HUES64 (cell line): ENCODE data around the gene ADCY5.

Experiments used
- H3K27ac ChIP-seq: 2 replicates; pipeline ENCODE4 v1.7.0; 2013; ENCODE audit warnings: low read depth, low read length, inconsistent platforms
- H3K27me3 ChIP-seq: 2 replicates; pipeline ENCODE4 v1.6.1; 2013; ENCODE audit warnings: mild to moderate bottlenecking, low read length; ENCODE audit not compliant: insufficient read depth
- H3K36me3 ChIP-seq: 2 replicates; pipeline ENCODE4 v1.6.1; 2013; ENCODE audit warnings: mild to moderate bottlenecking, low read length; ENCODE audit not compliant: insufficient read depth
- H3K4me1 ChIP-seq: 2 replicates; pipeline ENCODE4 v1.6.1; 2013; ENCODE audit warnings: mild to moderate bottlenecking, low read length, moderate library complexity; ENCODE audit not compliant: insufficient read depth
- H3K4me3 ChIP-seq: 2 replicates; pipeline ENCODE4 v1.5.1; 2013; ENCODE audit warnings: mild to moderate bottlenecking, low read length, moderate library complexity
- H3K9ac ChIP-seq: 2 replicates; pipeline ENCODE4 v1.6.1; 2013; ENCODE audit warnings: mild to moderate bottlenecking, low read depth, low read length
- H3K9me3 ChIP-seq: 2 replicates; pipeline ENCODE4 v1.6.1; 2013; ENCODE audit warnings: low read depth, low read length; ENCODE audit not compliant: insufficient read depth
- WGBS: fragments of 150-250, 120-280 bp; methylation state at CpG from one replicate; pipeline ENCODE4 v1.1.7; 2013; ENCODE audit warnings: missing lambda C conversion rate; 5-methylcytosine and 5-hydroxymethylcytosine counted together

Gene ADCY5

GRCh38 chr3:123404391-123404790 is 44.5 kb downstream of the ADCY5 start:
- Histone ChIP-seq H3K27me3 (no peaks in the 10 kb centered on the region), H3K9ac (no peak overlapping the region), H3K4me3 (no peak overlapping the region), H3K36me3 (no peaks in the 10 kb centered on the region), H3K9me3 (no peaks in the 10 kb centered on the region), H3K4me1 (no peaks in the 10 kb centered on the region), H3K27ac (no peak overlapping the region)
- WGBS, result 91% methylated on average over 3 of the region's 3 CpGs

GRCh38 chr3:123401836-123402530 is 46.9 kb downstream of the ADCY5 start:
- no peak overlapping the region for H3K4me3 ChIP-seq
- no peak overlapping the region for H3K9ac ChIP-seq
- H3K4me1 ChIP-seq, result no peaks in the 10 kb centered on the region
- H3K9me3 ChIP-seq, result no peaks in the 10 kb centered on the region
- H3K27me3 ChIP-seq, result no peaks in the 10 kb centered on the region
- no peaks in the 10 kb centered on the region for H3K36me3 ChIP-seq
- WGBS, result 91% methylated on average over 11 of the region's 11 CpGs
- H3K27ac ChIP-seq, result no peak overlapping the region

- Histone ChIP-seq H3K27me3 (no peaks in the 10 kb centered on the region), H3K4me3 (no peak overlapping the region), H3K9ac (no peak overlapping the region), H3K4me1 (no peaks in the 10 kb centered on the region), H3K36me3 (no peaks in the 10 kb centered on the region), H3K27ac (no peak overlapping the region), H3K9me3 (no peaks in the 10 kb centered on the region)
- WGBS, result 91% methylated on average over 3 of the region's 3 CpGs
Measured at GRCh38 chr3:123400169-123400568, 48.7 kb downstream of the ADCY5 start.

GRCh38 chr3:123399653-123400052 is 49.2 kb downstream of the ADCY5 start:
- Histone ChIP-seq H3K27me3 (no peaks in the 10 kb centered on the region), H3K9ac (no peak overlapping the region), H3K36me3 (no peaks in the 10 kb centered on the region), H3K4me3 (no peak overlapping the region), H3K9me3 (no peaks in the 10 kb centered on the region), H3K4me1 (no peaks in the 10 kb centered on the region), H3K27ac (no peak overlapping the region)
- WGBS, result 96% methylated on average over 6 of the region's 6 CpGs

GRCh38 chr3:123397921-123398785 is 50.7 kb downstream of the ADCY5 start:
- Histone ChIP-seq H3K27me3 (no peaks in the 10 kb centered on the region), H3K4me3 (no peak overlapping the region), H3K9ac (no peak overlapping the region), H3K4me1 (no peaks in the 10 kb centered on the region), H3K9me3 (no peaks in the 10 kb centered on the region), H3K27ac (no peak overlapping the region), H3K36me3 (no peaks in the 10 kb centered on the region)
- WGBS, result 84% methylated on average over 13 of the region's 13 CpGs

- H3K27me3 ChIP-seq, result no peaks in the 10 kb centered on the region
- WGBS, result 94% methylated on average over 5 of the region's 5 CpGs
- no peak overlapping the region for H3K27ac ChIP-seq
- H3K9ac ChIP-seq, result no peak overlapping the region
- no peak overlapping the region for H3K4me3 ChIP-seq
- H3K36me3 ChIP-seq, result no peaks in the 10 kb centered on the region
- H3K4me1 ChIP-seq, result no peaks in the 10 kb centered on the region
- no peaks in the 10 kb centered on the region for H3K9me3 ChIP-seq
Measured at GRCh38 chr3:123397050-123397590, 51.8 kb downstream of the ADCY5 start.

GRCh38 chr3:123396171-123397049 is 52.5 kb downstream of the ADCY5 start:
- H3K36me3 ChIP-seq, result no peaks in the 10 kb centered on the region
- H3K9ac ChIP-seq, result no peak overlapping the region
- H3K9me3 ChIP-seq, result no peaks in the 10 kb centered on the region
- no peak overlapping the region for H3K27ac ChIP-seq
- no peak overlapping the region for H3K4me3 ChIP-seq
- no peaks in the 10 kb centered on the region for H3K4me1 ChIP-seq
- WGBS, result 65% methylated on average over 7 of the region's 8 CpGs
- no peaks in the 10 kb centered on the region for H3K27me3 ChIP-seq

GRCh38 chr3:123395235-123395634 is 53.7 kb downstream of the ADCY5 start:
- Histone ChIP-seq H3K27me3 (no peaks in the 10 kb centered on the region), H3K36me3 (no peaks in the 10 kb centered on the region), H3K9ac (no peak overlapping the region), H3K27ac (no peak overlapping the region), H3K9me3 (no peaks in the 10 kb centered on the region), H3K4me3 (no peak overlapping the region), H3K4me1 (no peaks in the 10 kb centered on the region)
- 92% methylated on average over 5 of the region's 5 CpGs for WGBS

GRCh38 chr3:123394391-123395020 is 54.4 kb downstream of the ADCY5 start:
- no peak overlapping the region for H3K4me3 ChIP-seq
- 77% methylated on average over 5 of the region's 5 CpGs for WGBS
- H3K9ac ChIP-seq, result no peak overlapping the region
- no peaks in the 10 kb centered on the region for H3K4me1 ChIP-seq
- H3K27me3 ChIP-seq, result no peaks in the 10 kb centered on the region
- H3K27ac ChIP-seq, result no peak overlapping the region
- H3K36me3 ChIP-seq, result no peaks in the 10 kb centered on the region
- no peaks in the 10 kb centered on the region for H3K9me3 ChIP-seq

GRCh38 chr3:123392871-123393620 is 55.8 kb downstream of the ADCY5 start:
- Histone ChIP-seq H3K4me3 (no peak overlapping the region), H3K27me3 (no peaks in the 10 kb centered on the region), H3K36me3 (no peaks in the 10 kb centered on the region), H3K4me1 (no peaks in the 10 kb centered on the region), H3K9ac (no peak overlapping the region), H3K27ac (no peak overlapping the region), H3K9me3 (no peaks in the 10 kb centered on the region)
- 83% methylated on average over 4 of the region's 4 CpGs for WGBS
